GM15510 (cell line): Measurements from ENCODE around the gene TMEM169.

Experiments used
- POLR2A ChIP-seq: IDR thresholded peaks from 3 replicates; pipeline ENCODE4 v1.6.1; 2011; ENCODE audit warnings: borderline replicate concordance; ENCODE audit not compliant: insufficient read length; ENCODE audit errors: extremely low read depth

The TMEM169 gene

DNA sequence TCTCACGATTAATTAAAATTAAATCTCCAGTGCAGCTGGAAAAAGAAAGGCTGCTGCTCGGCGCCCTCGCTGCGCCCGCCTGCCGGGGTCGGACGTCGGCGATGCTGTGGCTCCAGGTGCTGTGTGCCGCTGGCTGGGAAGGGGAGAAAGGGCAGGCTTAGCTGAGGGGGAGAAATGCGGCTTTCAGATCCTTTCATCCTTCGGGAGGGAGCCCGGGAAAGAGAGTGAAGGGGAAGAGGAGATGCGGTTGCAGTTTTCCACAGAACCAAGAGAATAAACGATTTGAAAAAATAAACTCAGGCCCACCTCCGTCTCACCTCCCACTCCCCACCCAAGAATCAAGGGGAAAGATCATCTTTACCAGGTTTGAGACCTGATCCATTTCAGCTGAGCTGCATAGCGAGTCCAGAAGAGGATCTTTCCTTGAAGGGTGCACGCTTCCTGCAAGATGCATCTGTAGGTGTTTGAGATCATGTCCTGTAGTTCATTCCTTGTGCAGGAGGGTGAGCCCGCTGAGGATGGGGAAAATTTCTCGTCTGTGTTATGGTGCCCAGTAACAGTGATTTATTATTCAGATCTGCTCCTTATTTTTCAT is 495 bp downstream of the TMEM169 start:
- no peak for TF ChIP-seq POLR2A

GRCh38 chr2:216082805-216083204 is 1.1 kb downstream of the TMEM169 start:
- TF ChIP-seq POLR2A: no peak

DNA sequence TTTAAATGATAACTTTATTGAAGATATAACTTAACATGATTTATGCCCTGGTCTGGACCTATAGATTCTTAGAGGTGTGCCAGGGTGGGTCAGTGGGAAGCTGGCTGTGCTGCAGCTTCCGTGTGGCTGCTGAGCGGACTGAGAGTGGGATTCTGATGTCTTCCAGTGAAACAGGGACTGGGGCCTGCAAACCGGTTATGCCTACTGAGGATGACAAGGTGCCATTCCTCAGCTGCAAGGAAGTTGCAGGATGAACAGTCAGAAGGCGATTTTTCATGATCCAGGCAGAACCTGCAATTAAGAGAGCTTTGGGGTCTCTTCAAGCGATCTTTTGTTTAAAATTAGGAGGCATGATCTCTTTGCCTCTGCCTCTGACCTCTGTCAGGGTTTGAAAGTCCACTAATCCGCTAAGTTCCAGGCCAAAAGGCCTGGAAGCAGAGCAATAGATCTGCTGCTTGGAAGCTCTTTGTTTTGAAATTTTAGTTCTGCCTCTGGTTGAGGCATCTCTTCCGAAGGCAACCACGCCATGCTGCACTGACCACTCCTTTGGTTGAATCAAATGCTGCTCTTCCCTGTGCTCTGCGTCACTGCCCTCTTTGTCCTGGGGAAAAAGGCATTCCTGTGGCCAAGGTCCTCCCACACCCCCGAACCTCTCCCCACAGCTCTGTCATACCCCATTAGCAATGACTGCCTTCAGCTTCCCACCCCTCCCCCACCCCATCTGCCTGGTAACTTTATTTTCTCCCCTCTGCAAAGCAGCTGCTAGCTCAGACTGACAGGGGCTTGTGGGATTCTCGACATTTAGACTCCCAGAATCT is 2.0 kb downstream of the TMEM169 start:
- no peak for TF ChIP-seq POLR2A

DNA sequence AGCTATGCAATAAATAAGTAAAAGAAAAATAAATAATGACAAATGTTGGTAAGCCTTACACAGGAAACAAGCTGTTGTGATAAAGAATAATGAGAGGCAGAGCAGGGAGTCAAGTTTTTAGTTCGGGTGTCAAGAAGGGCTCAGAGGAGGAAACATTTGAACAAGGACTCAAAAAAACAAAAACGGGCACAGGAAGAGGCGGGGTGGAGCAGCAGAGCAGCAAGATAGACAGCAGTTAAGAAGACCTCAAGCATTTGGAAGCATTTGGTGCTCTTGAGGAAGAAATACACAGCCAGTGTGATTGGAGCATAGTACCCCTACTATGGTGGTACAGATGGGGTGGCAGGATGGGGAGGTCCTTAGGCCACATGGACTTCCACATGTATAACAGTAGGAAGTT is 2.8 kb downstream of the TMEM169 start:
- no peak for TF ChIP-seq POLR2A

- TF ChIP-seq POLR2A: no peak
These were observed 4.6 kb downstream of the TMEM169 start for GRCh38 chr2:216086207-216086893.

GRCh38 chr2:216090369-216090786 is 8.7 kb downstream of the TMEM169 start:
- TF ChIP-seq POLR2A: no peak

- no peak for TF ChIP-seq POLR2A
These were observed 10.9 kb downstream of the TMEM169 start for GRCh38 chr2:216092646-216093045.

DNA sequence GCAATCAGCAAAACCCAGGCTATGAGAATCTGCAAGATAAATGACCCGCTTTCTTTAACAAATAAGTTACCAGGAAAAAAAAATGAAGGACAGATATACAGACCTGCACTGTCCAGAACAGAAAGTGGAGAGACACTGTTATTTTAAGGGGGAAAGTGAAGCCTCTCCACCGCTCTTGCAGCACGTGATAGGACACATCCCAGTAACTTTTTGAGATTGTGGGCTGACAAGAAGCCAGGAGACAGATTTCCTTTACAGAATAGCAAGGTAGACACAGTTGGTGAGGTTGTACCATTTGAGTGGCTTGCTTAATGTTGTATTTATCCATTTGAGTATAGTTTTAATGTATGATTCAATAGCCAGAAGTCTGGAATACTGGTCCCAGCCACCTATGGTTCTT is 13.0 kb downstream of the TMEM169 start:
- no peak for TF ChIP-seq POLR2A

DNA sequence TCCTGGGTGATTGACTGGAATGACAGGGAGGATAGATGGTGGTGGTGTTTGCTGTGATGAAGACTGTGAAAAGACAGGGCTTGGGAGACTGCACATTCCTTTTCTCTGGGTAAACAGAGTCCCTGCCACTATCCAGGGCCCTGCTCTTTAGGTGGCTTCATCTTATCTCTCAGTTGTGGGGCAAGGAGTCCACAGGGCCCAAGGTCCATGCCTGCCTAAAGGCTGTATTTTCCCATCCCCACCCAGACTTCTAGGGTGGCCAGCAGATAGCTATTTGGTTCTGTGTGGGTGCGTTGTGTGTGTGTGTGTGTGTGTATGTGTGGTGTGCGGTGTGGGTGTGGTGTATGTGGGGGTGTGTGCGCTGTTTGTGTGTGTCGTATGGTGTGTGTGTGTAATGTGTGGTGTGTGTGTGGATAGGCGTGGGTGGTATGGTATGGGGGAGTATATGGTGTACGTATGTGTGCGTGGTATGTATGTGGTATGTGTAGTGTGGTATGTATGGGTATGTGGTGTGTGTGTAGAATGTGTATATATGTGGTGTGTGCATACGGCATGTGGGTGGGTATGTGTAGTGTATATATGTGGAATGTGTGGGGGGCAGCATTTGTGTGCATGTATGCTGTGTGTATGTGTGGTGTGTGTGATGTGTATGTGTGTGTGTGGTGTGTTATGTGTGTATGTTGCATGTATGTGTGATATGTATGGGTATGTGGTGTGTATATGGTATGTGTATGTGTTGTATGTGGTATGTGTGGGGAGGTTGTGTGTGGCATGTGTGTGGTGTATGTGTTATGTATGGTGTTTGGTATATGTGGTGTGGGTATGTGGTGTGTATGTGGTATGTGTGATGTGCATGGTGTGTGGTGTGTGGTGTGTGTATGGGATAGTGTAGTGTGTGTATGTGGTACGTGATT is 17.0 kb downstream of the TMEM169 start:
- TF ChIP-seq POLR2A: no peak

- no peak for TF ChIP-seq POLR2A
These were observed 19.4 kb downstream of the TMEM169 start for GRCh38 chr2:216101109-216101508.

DNA sequence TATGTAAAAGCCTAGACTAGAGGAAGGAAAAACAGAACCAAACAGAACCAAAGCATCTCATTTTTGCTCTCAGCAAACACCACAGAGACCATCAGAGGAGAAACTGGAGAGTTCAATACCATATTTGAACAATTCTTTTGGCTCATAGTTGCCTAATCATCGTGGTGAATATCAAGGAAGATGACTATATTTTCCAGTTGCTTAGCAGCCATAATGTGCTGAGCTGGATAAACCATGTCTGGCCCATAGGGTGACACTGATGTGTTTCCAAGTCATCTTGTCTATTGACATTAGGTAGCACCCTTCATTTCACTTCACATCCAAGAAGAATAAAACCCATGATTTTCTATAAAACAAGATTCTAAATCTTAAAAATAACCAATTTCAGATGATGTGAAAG is 21.5 kb downstream of the TMEM169 start:
- no peak for TF ChIP-seq POLR2A

DNA sequence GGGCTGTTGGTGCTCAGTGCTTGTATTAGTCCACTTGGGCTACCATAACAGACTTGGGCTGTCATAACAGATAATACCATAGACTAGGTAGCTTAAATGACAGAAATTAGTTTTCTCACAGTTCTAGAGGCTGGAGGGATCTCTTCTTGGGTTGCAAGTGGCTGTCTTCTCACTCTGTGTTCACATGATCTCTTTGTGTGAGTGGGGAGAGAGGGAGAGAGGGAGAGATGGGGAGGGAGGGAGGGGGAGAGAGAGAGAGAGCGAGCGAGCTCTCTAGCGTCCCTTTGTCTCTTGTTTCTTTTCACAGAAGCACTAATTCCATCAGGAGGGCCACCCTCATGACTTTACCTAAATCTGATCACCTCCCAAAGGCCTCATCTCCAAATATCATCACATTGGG is 23.0 kb downstream of the TMEM169 start:
- no peak for TF ChIP-seq POLR2A

DNA sequence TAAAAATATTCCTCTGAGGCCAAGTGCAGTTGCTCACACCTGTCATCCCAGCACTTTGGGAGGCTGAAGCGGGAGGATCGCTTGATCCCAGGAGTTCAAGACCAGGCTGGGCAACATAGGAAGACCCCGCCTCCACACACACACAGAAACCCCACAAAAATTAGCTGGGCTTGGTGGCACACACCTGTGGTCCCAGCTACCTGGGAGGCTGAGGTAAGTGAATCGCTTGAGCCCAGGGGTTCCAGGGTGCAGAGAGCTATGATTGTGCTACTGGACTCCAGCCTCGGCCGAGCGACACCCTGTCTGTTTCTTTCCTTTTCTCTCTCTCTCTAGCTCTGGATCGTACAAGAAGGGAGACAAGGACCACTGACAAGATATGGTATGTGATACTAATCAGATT is 25.6 kb downstream of the TMEM169 start:
- no peak for TF ChIP-seq POLR2A

DNA sequence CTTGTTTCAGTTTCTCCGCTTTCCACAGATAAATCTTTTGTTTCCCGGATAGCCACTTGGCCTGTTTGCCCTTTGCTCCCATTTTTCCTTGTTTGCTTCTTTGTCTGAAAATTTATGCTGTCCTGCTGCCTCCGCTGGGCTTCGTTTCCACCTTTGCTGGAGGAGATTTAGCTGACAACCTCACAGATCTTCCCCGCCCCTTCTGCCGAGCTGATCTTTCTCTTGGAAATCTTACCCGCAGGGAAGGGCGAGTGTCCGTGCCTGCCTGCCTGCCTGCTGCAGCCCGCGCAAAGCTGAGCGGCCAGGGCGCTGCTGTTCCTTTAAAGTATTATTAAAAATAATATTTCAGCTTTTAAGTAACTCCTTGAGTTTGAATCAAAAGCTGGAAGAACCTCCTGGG is 26.0 kb downstream of the TMEM169 start:
- TF ChIP-seq POLR2A: no peak
